ENCODE results near the gene BMS1.

GRCh38 chr10:42868530-42868929 is 85.9 kb downstream of the BMS1 start:
- no peak for TF ChIP-seq EZH2 (IDR thresholded peaks at IDR 0.05; ENCODE audit: borderline replicate concordance, low read depth, low read length, poor library complexity, severe bottlenecking)
- no peak for TF ChIP-seq CTCF (conservative IDR thresholded peaks at IDR 0.05; ENCODE audit: low read depth, low read length)
